Heart left ventricle (tissue), 13 donors: ENCODE results near the gene LAMA5.

Experiments used
- POLR2A ChIP-seq, 2 donors: fragments of 450-650 bp; IDR thresholded peaks; one replicate each; pipeline ENCODE4 v1.6.1; 2017; ENCODE audit warnings: antibody characterized with exemption in 2 of 2, mild to moderate bottlenecking in 2 of 2, moderate library complexity in 2 of 2
- TF ChIP-seq, protein P1 (sequence below), 12 donors: fragments of 200-600 bp; sonication (generic) in 4 of 12; IDR thresholded peaks; one replicate each; pipeline versions ENCODE4 v1.5.0 to v1.8.0; 2018 to 2022; ENCODE audit warnings: antibody characterized with exemption in 12 of 12, mild to moderate bottlenecking in 5 of 12
- donor health status: ischemic (EF 13 %, LVEDD 7.1; RV severe dilation, severe dysfunction).
- donor health status: DM: no; HTN: yes; CAD: no.
- donor health status: DM: no; HTN: no; CAD: no.
- donor health status: ischemic (EF 25% LVEDD 6.9; RV normal size, moderate dysfunction).
- donor health status: ischemic (EF 25% LVEDD 5.7; RV mildly dilated, moderate dysfunction).
- donor health status: ischemic (EF 35%, LVEDD 5.7; RV mildly dilated, moderate dysfunction).
- donor health status: nonischemic (EF 11% LVEDD 7.7; RV severe dilation, severe dysfunction).
- donor health status: DM: yes; HTN: yes; CAD: no.
- donor health status: PGD.
- donor health status: ischemic (EF 29% LVEDD 5.4; RV normal size, mild dysfunction).
- donor health status: nonischemic (EF 23%, LVEDD 6.1; RV moderate dilation, normal function).

GRCh38 chr20:62410746-62411478 is 43.8 kb upstream of the LAMA5 start:
- TF ChIP-seq, protein P1, sequence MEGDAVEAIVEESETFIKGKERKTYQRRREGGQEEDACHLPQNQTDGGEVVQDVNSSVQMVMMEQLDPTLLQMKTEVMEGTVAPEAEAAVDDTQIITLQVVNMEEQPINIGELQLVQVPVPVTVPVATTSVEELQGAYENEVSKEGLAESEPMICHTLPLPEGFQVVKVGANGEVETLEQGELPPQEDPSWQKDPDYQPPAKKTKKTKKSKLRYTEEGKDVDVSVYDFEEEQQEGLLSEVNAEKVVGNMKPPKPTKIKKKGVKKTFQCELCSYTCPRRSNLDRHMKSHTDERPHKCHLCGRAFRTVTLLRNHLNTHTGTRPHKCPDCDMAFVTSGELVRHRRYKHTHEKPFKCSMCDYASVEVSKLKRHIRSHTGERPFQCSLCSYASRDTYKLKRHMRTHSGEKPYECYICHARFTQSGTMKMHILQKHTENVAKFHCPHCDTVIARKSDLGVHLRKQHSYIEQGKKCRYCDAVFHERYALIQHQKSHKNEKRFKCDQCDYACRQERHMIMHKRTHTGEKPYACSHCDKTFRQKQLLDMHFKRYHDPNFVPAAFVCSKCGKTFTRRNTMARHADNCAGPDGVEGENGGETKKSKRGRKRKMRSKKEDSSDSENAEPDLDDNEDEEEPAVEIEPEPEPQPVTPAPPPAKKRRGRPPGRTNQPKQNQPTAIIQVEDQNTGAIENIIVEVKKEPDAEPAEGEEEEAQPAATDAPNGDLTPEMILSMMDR (IDR thresholded peaks at IDR 0.05): no peak
- TF ChIP-seq POLR2A (IDR thresholded peaks at IDR 0.05): no peak
